Endothelial cell of umbilical vein (primary cell): Measurements from ENCODE around the gene SAP130. TPM values are rescaled to one million over a fixed set of nuclear protein-coding genes. Genes with fewer than 3 reads are reported as not detected.
A peak's percentile ranks its signal among the peaks of the same experiment; 100 is the strongest.

ENCODE experiments used
- BruUV-seq: library from RNA; stranded (reverse); fragments of 400-500 nt; replicated peaks from 2 replicates; lab custom pipeline; 2021; lab: Mats Ljungman, UMichigan
- CTCF ChIA-PET: fragments of 300-600, 350-600 bp; sonication (Branson Sonifier 250); formaldehyde crosslinking; loops from one replicate; lab custom pipeline; 2021; ENCODE audit warnings: antibody characterized with exemption, inconsistent platforms; lab: Charles Lee
- POLR2A ChIA-PET: fragments of 300-600, 350-600 bp; sonication (Branson Sonifier 250); formaldehyde crosslinking; loops from one replicate; lab custom pipeline; 2021; ENCODE audit warnings: antibody characterized with exemption, inconsistent platforms; lab: Charles Lee
- DNase-seq: peaks from one replicate; pipeline ENCODE4 v3.0.0-alpha.2; 2011; ENCODE audit warnings: low read depth, low spot score
- FAIRE-seq: peaks from 2 replicates; lab custom pipeline; 2011; peaks lifted over from hg19 to GRCh38; lab: Jason Lieb, UNC
- H2AFZ ChIP-seq: 2 replicates; pipeline ENCODE4 v1.6.0; 2012; ENCODE audit warnings: low read depth, low read length, control low read depth, inconsistent platforms
- H3K27ac ChIP-seq: 2 replicates; pipeline ENCODE4 v1.5.1; 2011; ENCODE audit warnings: low read depth, mild to moderate bottlenecking, control low read depth, low read length, moderate library complexity; ENCODE audit not compliant: insufficient read depth
- H3K27me3 ChIP-seq, 2 experiments: 2 replicates each; pipeline versions ENCODE4 v1.6.0 to v1.6.1; 2011; ENCODE audit warnings: low read length in 2 of 2, mixed read lengths in 1 of 2; ENCODE audit not compliant: control insufficient read depth in 2 of 2, insufficient read depth in 2 of 2
- H3K36me3 ChIP-seq, 2 experiments: 2 replicates in 1 of 2; 3 replicates in 1 of 2; pipeline ENCODE4 v1.5.1; 2011; ENCODE audit warnings: low read length in 2 of 2, mild to moderate bottlenecking in 1 of 2, moderate library complexity in 1 of 2; ENCODE audit not compliant: control insufficient read depth in 2 of 2, insufficient read depth in 2 of 2; ENCODE audit errors: extremely low read depth in 1 of 2
- H3K4me1 ChIP-seq: 3 replicates; pipeline ENCODE4 v1.5.1; 2011; ENCODE audit warnings: mild to moderate bottlenecking, low read length; ENCODE audit not compliant: control insufficient read depth, insufficient read depth; ENCODE audit errors: extremely low read depth
- H3K4me2 ChIP-seq: 2 replicates; pipeline ENCODE4 v1.6.1; 2011; ENCODE audit warnings: low read length, control low read depth, mixed read lengths; ENCODE audit not compliant: insufficient read depth
- H3K4me3 ChIP-seq, 3 experiments: fragments of 200-600 bp in 1 of 3; sonication (generic), shearing (Covaris generic) in 1 of 3; replicated peaks in 1 of 3; 2 replicates each; pipeline ENCODE4 v1.5.1; 2011 to 2016; ENCODE audit warnings: control low read depth in 3 of 3, low read length in 3 of 3, mild to moderate bottlenecking in 2 of 3, inconsistent platforms in 1 of 3, low read depth in 1 of 3, moderate library complexity in 1 of 3; ENCODE audit not compliant: insufficient read depth in 1 of 3
- H3K79me2 ChIP-seq: 2 replicates; pipeline ENCODE4 v1.6.0; 2012; ENCODE audit warnings: low read length, inconsistent platforms; ENCODE audit not compliant: control insufficient read depth, insufficient read depth
- H3K9ac ChIP-seq: replicated peaks from 2 replicates; pipeline ENCODE3; 2011; ENCODE audit warnings: low read length, control low read depth; ENCODE audit not compliant: insufficient read depth; ENCODE audit errors: extremely low read depth
- H3K9me1 ChIP-seq: replicated peaks from 3 replicates; pipeline ENCODE4 v1.6.0; 2011; ENCODE audit warnings: mild to moderate bottlenecking, low read length; ENCODE audit not compliant: control insufficient read depth, insufficient read depth; ENCODE audit errors: extremely low read depth
- H3K9me3 ChIP-seq: replicated peaks from 2 replicates; pipeline ENCODE4 v1.5.1; 2012; ENCODE audit warnings: low read length, inconsistent platforms; ENCODE audit not compliant: control insufficient read depth, insufficient read depth
- H4K20me1 ChIP-seq: replicated peaks from 2 replicates; pipeline ENCODE3; 2011; ENCODE audit warnings: mild to moderate bottlenecking, low read length; ENCODE audit not compliant: control insufficient read depth, insufficient read depth; ENCODE audit errors: extremely low read depth
- EZH2 ChIP-seq: IDR thresholded peaks from 2 replicates; pipeline ENCODE4 v1.6.1; 2012; ENCODE audit warnings: borderline replicate concordance, low read depth, mild to moderate bottlenecking, moderate library complexity, low read length, inconsistent platforms; ENCODE audit not compliant: severe bottlenecking
- FOS ChIP-seq: IDR thresholded peaks from 2 replicates; pipeline ENCODE4 v1.6.1; 2011; ENCODE audit warnings: mild to moderate bottlenecking, low read length, moderate library complexity, borderline replicate concordance; ENCODE audit not compliant: insufficient read depth
- GATA2 ChIP-seq: IDR thresholded peaks from 2 replicates; pipeline ENCODE4 v1.7.0; 2011; ENCODE audit warnings: low read depth, mild to moderate bottlenecking, moderate library complexity, mixed read lengths, low read length; ENCODE audit not compliant: insufficient read length, insufficient read depth
- JUN ChIP-seq: IDR thresholded peaks from 2 replicates; pipeline ENCODE4 v1.6.1; 2011; ENCODE audit warnings: borderline replicate concordance, low read depth; ENCODE audit not compliant: insufficient read length, insufficient read depth
- MAX ChIP-seq: IDR thresholded peaks from 2 replicates; pipeline ENCODE4 v1.6.1; 2011; ENCODE audit not compliant: insufficient read depth, insufficient read length
- MYC ChIP-seq: IDR thresholded peaks from one replicate; pipeline ENCODE4 v1.6.1; 2011; ENCODE audit warnings: mild to moderate bottlenecking, low read depth, low read length
- POLR2A ChIP-seq: IDR thresholded peaks from 2 replicates; pipeline ENCODE4 v1.6.1; 2012; ENCODE audit warnings: low read depth, mild to moderate bottlenecking, control low read depth, low read length
- POLR2AphosphoS5 ChIP-seq: IDR thresholded peaks from 2 replicates; pipeline ENCODE4 v1.6.1; 2012; ENCODE audit warnings: low read depth, mild to moderate bottlenecking, control low read depth, low read length, moderate library complexity; ENCODE audit not compliant: insufficient read depth
- dilution Hi-C: fragments of 300-500 bp; cut with MboI; formaldehyde crosslinking; loops from one replicate; pipeline ENCODE4 v1.15.0; 2019; ENCODE audit warnings: low sequenced_read_pairs; ENCODE audit not compliant: extremely low pct_ligation_motif_present
- intact Hi-C: fragments of 100-400 bp; cut with micrococcal nuclease; formaldehyde crosslinking; loops from one replicate; pipeline ENCODE4 v1.10.0; 2022
- polyA plus RNA-seq, 4 experiments: library from polyadenylated mRNA; depleted of rRNA in 3 of 4; stranded (reverse) in 3 of 4; unstranded in 1 of 4; fragments of >200 nt; gene quantifications; 2 replicates each; pipeline versions ENCODE4 v1.2.1 to v1.2.3, GENCODE V29; 2011 to 2012; ENCODE audit warnings: missing spikeins in 1 of 4
- total RNA-seq: library from RNA; stranded (reverse); gene quantifications from 2 replicates; pipeline ENCODE4 v1.2.3, GENCODE V29; 2021
- TF ChIP-seq, protein P1 (sequence below), 2 donors: IDR thresholded peaks; 1 replicate in 1 of 2; 2 replicates in 1 of 2; pipeline ENCODE4 v1.5.1; 2011; ENCODE audit warnings: low read length in 2 of 2, mild to moderate bottlenecking in 2 of 2, moderate library complexity in 2 of 2, control low read depth in 1 of 2, inconsistent platforms in 1 of 2, low read depth in 1 of 2; ENCODE audit not compliant: insufficient read depth in 1 of 2; ENCODE audit errors: extremely low read depth in 1 of 2

The SAP130 gene
- total and polyA plus RNA-seq, 2 donors (not counting 3 experiments of a cell fraction or from before 2014, with no cell fraction given): 26.8 to 34.3 TPM

DNA sequence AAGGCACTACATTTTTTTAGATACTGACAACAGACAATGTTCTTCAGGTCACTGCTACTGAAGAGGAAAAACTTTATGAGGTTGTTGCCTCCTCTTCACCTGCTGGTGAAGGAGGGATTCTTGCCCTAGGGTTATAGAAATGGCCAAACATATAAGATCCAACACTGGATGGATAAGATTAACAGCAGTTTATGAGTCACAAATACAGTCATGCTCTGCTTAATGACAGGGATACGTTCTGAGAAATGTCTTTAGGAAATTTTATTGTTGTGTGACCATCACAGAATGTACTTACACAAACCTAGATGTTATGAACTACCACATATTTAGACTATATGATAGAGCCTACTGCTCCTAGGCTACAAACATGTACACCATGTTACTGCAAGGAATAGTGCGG lies 84.7 kb downstream of the SAP130 start:
- POLR2A ChIA-PET: no interaction called here
- Histone ChIP-seq H3K9me1 (no peaks in the 10 kb centered on the region), H3K4me3 (no peak overlapping the region), H2AFZ (no peak overlapping the region), H4K20me1 (no peaks in the 10 kb centered on the region), H3K4me1 (no peaks in the 10 kb centered on the region), H3K4me2 (no peak overlapping the region), H3K27me3 (no peaks in the 10 kb centered on the region), H3K27ac (no peak overlapping the region), H3K36me3 (peaks cover 14 to 19% of the 10 kb centered on the region in 2 experiments), H3K79me2 (no peaks in the 10 kb centered on the region), H3K9ac (no peak overlapping the region), H3K9me3 (no peaks in the 10 kb centered on the region)
- CTCF ChIA-PET: no interaction called here
- DNase-seq (no peak), FAIRE-seq (peak; percentile 40)
- intact Hi-C loops: no loop called here
- BruUV-seq: no TSS peak
- dilution Hi-C loops: no loop called here
- TF ChIP-seq MAX (no peak), JUN (no peak), MYC (no peak), FOS (no peak), GATA2 (no peak), EZH2 (no peak), POLR2A (no peak), POLR2AphosphoS5 (no peak)
- TF ChIP-seq, protein P1, sequence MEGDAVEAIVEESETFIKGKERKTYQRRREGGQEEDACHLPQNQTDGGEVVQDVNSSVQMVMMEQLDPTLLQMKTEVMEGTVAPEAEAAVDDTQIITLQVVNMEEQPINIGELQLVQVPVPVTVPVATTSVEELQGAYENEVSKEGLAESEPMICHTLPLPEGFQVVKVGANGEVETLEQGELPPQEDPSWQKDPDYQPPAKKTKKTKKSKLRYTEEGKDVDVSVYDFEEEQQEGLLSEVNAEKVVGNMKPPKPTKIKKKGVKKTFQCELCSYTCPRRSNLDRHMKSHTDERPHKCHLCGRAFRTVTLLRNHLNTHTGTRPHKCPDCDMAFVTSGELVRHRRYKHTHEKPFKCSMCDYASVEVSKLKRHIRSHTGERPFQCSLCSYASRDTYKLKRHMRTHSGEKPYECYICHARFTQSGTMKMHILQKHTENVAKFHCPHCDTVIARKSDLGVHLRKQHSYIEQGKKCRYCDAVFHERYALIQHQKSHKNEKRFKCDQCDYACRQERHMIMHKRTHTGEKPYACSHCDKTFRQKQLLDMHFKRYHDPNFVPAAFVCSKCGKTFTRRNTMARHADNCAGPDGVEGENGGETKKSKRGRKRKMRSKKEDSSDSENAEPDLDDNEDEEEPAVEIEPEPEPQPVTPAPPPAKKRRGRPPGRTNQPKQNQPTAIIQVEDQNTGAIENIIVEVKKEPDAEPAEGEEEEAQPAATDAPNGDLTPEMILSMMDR (IDR thresholded peaks at IDR 0.05; ENCODE audit: extremely low read depth in 1 of 2, insufficient read depth in 1 of 2, low read depth in 1 of 2, low read length in 2 of 2): no peak
